Small intestine (tissue), 4 donors: ENCODE measurements around the gene TAF11L11. TPM values are rescaled to one million over a fixed set of nuclear protein-coding genes. Genes with fewer than 3 reads are reported as not detected.

Source experiments
- polyA plus RNA-seq, 4 donors: library from polyadenylated mRNA; stranded (reverse) in 3 of 4; unstranded in 1 of 4; fragments of 200-250 nt in 3 of 4; fragments of 120-200 nt in 1 of 4; gene quantifications; one replicate each; pipeline versions ENCODE4 v1.2.1 to v1.2.3, GENCODE V29; 2013
- donor health status: healthy with polysubstance abuse.
- donor health status: Bipolar disorder and iron deficiency.
- donor health status: healthy.

TAF11L11 gene
- polyA plus RNA-seq, 4 donors, result not detected

Other genes starting within 250 kb of the TAF11L11 start
- gene TAF11L2, start 106.0 kb upstream of the TAF11L11 start, polyA plus RNA-seq, result not detected
- not detected for gene TAF11L3, start 85.8 kb upstream of the TAF11L11 start, polyA plus RNA-seq
- gene TAF11L4, start 82.4 kb upstream of the TAF11L11 start, polyA plus RNA-seq, result not detected
- not detected for gene TAF11L5, start 78.9 kb upstream of the TAF11L11 start, polyA plus RNA-seq
- not detected for gene TAF11L6, start 75.5 kb upstream of the TAF11L11 start, polyA plus RNA-seq
- not detected for gene TAF11L7, start 18.4 kb upstream of the TAF11L11 start, polyA plus RNA-seq
- not detected for gene TAF11L8, start 13.2 kb upstream of the TAF11L11 start, polyA plus RNA-seq
- gene TAF11L9, start 9.8 kb upstream of the TAF11L11 start, polyA plus RNA-seq, result not detected
- gene TAF11L10, start 6.4 kb upstream of the TAF11L11 start, polyA plus RNA-seq, result not detected
- not detected for gene TAF11L12, start 6.2 kb downstream of the TAF11L11 start, polyA plus RNA-seq
- gene TAF11L13, start 27.9 kb downstream of the TAF11L11 start, polyA plus RNA-seq, result not detected
- gene TAF11L14, start 30.3 kb downstream of the TAF11L11 start, polyA plus RNA-seq, result not detected